Spleen (tissue), 7 donors: ENCODE data around the gene SUN5.

Experiments
- POLR2A ChIP-seq, 3 donors: fragments of 450-650 bp; IDR thresholded peaks; one replicate each; pipeline ENCODE4 v1.5.1; 2017; ENCODE audit warnings: antibody characterized with exemption in 3 of 3, mild to moderate bottlenecking in 1 of 3
- POLR2AphosphoS5 ChIP-seq, 3 donors: sonication (generic); formaldehyde crosslinking; IDR thresholded peaks; one replicate each; pipeline ENCODE4 v1.5.1; 2017; ENCODE audit warnings: antibody characterized with exemption in 3 of 3
- TF ChIP-seq, protein P1 (sequence below), 11 experiments: fragments of 200-600 bp in 7 of 11; fragments of 450-650 bp in 4 of 11; sonication (generic) in 4 of 11; IDR thresholded peaks in 8 of 11; conservative IDR thresholded peaks in 3 of 11; 1 replicate in 7 of 11; 2 replicates in 4 of 11; pipeline versions ENCODE4 v1.4.0 to v1.8.0; 2016 to 2021; ENCODE audit warnings: antibody characterized with exemption in 11 of 11, inconsistent platforms in 4 of 11, mild to moderate bottlenecking in 1 of 11
- donor health status: DM: no; HTN: no; CAD: no; lungs with moderate emphysema.
- donor health status: DM: no; HTN: no; CAD: no.
- donor health status: DM: no; HTN: no; CAD: no.

DNA sequence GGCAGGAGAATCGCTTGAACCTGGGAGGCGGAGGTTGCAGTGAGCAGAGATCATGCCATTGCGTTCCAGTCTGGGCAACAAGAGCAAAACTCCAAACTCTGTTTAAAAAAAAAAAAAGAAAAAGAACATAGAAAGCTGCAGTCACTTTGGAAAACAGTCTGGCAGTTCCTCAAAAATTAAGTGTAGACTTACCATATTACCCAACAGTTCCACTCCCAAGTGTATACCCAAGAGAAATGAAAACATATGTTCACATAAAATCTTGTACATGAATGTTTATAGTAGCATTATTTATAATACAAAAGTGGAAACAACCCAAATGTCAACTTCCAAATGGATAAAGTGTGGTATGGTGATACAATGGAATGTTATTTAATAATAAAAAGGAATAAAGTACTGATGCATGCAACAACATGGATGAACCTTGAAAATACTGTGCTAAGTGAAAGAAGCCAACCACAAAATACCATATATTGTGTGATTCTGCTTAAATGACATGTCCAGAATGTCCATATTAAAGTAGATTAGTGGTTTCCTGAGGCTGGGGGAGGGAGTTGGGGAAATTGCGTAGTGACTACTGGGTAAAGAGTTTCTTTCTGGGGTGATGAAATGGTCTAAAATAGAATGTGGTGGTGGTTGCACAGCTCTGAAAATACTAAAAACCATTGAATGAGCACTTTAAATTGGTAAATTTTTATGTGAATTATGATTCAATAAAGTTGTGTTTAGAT lies 62.9 kb downstream of the SUN5 start:
- TF ChIP-seq, protein P1, sequence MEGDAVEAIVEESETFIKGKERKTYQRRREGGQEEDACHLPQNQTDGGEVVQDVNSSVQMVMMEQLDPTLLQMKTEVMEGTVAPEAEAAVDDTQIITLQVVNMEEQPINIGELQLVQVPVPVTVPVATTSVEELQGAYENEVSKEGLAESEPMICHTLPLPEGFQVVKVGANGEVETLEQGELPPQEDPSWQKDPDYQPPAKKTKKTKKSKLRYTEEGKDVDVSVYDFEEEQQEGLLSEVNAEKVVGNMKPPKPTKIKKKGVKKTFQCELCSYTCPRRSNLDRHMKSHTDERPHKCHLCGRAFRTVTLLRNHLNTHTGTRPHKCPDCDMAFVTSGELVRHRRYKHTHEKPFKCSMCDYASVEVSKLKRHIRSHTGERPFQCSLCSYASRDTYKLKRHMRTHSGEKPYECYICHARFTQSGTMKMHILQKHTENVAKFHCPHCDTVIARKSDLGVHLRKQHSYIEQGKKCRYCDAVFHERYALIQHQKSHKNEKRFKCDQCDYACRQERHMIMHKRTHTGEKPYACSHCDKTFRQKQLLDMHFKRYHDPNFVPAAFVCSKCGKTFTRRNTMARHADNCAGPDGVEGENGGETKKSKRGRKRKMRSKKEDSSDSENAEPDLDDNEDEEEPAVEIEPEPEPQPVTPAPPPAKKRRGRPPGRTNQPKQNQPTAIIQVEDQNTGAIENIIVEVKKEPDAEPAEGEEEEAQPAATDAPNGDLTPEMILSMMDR (IDR thresholded peaks at IDR 0.05 in 8 of 11, conservative IDR thresholded peaks at IDR 0.05 in 3 of 11): no peak
- no peak for TF ChIP-seq POLR2A (IDR thresholded peaks at IDR 0.05)
- no peak for TF ChIP-seq POLR2AphosphoS5 (IDR thresholded peaks at IDR 0.05)
